Measurements from ENCODE around the gene TRIL.

DNA sequence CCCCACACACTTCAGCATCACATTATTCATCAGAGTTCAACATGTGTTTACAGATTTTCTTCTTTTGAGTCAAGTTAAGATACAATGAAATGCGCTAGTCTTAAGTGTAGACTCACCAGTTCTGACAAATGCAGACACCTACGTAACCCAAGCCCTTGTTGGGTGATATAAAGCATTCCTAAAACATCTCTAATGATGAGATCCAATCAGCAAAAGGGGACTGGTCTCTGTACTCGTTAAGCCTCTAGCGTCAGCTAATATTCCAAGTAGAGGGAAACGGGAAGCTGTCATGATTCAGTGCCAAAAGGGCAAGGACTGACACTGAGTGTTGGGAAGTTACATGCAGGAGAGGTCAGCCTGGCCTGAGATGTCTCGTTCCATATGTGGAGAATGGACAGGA lies 38.7 kb upstream of the TRIL start:
- no peak for TF ChIP-seq CTCF (conservative IDR thresholded peaks at IDR 0.05; ENCODE audit: low read depth, low read length)
- TF ChIP-seq POLR2A (IDR thresholded peaks at IDR 0.05; ENCODE audit: low read depth, low read length) = no peak
- no peak for TF ChIP-seq CEBPB (IDR thresholded peaks at IDR 0.05; ENCODE audit: low read depth, low read length)
- no peak for TF ChIP-seq CHD1 (IDR thresholded peaks at IDR 0.05; ENCODE audit: low read depth, low read length)
